ENCODE results near the gene CHTF18.
"Not testable (repeated sequence)": the region's sequence is repeated elsewhere in the genome, so short reads cannot be mapped to it uniquely, and the experiment has no call there.

CHTF18 gene

DNA sequence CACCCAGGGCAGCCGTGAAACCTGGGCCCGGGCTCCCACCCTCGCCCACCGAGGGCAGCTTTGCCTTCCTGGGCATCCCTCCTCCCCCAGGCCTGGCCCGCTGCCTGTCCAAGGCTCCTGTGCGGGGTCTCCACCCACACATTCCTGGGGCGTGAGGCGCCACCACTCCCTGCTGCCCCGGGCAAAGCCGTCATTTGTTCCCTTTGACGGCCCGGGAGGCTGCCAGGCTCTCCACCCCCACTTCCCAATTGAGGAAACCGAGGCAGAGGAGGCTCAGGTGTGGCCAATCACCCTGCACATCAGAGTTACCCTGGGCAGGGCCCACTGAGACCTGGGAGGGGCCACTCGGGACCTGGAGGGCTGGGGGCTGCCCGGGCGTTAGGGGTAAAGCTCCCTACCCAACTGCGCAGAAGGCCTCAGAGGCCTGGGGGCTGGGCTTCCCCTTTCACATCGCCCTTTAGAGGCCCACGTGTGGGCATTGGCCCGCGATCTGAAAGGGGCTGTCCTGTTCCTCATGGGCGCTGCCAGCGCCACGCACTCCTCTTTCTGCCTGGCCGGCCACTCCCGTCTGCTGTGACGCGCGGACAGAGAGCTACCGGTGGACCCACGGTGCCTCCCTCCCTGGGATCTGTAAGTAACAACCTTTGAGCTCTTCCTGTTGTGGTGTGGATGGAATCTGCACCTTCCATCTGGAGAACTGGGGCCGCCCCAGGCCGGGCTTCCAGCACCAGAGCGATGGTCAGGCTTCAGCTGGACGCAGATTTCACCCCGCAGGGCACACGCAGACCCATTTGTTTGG, 27.7 kb upstream of the CHTF18 start, which contains the start of gene MSLN:
TSS of gene MSLN (plus strand) at position 190 of the 799 bp plus-strand sequence. CDS start 1,947 bp downstream, outside the sequence.
- DNase-seq, result no peak

DNA sequence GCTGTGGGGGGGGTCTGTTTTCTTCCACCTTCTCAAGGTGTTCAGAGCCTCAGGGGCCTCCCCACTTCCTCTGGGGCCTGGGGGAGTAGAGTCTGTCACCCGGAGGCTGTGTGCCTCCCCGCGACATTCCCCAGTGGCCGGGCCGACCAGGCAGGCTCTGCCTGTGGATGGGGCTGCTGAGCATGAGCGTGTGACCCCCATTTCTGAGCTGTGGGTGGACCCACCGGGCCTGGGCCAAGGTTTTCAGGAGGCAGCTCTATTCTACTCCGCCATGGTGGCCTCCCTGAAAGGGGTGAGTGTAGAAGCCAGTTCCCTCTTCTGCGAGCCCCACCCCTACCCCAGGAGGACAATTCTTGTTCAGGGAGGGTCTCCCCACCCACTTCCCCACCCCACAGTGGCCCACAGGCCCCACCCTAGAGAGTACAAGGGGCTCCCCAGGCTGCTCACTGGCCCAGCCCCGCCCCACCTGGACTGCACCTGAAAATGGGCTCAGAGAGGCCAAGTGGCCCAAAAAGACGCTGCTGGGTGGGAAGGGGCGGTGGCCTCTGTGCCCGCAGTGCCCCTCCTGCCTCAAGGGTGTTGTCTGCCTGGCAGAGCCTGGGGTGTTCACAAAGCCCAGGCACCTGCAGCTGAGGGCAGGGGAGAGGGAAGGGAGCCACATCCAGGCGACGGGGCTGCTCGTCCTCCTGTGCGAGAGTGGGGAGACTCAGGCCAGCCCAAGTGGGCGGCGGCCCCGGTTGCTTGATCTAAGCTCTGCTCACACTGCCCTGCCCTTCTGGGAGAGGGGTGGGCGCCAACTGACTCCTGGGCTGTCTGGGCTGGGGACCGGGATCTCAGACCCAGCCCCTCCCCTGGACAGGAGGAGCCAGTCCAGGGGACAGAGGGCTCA, 26.6 kb upstream of the CHTF18 start:
- no peak for DNase-seq

DNA sequence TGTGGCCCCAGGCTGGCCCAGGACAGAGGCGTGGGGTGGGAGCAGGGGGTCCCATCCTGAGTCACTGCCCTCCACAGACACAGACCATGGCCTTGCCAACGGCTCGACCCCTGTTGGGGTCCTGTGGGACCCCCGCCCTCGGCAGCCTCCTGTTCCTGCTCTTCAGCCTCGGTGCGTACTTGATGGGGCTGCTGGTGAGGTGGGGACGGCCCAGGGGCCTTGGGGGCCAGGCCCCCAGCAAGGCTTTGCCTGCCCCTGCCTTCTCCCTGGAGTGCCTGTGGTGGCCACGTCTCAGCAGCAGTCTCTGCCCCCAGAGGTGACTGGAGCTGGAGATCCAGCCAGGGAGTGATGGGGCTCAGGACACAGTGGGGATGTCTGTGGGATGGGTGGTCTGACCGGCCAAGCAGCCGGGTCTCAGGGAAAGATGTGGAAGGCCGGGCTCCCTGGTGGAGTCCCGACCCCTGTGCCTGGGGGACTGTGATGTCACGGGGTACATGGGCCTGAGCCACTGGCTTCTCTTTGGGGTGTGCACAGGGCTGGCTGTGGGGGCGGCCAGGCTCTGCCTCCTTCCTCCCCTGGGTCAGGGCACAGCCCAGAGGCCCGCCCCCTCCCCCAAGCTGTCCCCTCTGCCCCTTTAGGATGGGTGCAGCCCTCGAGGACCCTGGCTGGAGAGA, 25.7 kb upstream of the CHTF18 start:
- no peak for DNase-seq

DNA sequence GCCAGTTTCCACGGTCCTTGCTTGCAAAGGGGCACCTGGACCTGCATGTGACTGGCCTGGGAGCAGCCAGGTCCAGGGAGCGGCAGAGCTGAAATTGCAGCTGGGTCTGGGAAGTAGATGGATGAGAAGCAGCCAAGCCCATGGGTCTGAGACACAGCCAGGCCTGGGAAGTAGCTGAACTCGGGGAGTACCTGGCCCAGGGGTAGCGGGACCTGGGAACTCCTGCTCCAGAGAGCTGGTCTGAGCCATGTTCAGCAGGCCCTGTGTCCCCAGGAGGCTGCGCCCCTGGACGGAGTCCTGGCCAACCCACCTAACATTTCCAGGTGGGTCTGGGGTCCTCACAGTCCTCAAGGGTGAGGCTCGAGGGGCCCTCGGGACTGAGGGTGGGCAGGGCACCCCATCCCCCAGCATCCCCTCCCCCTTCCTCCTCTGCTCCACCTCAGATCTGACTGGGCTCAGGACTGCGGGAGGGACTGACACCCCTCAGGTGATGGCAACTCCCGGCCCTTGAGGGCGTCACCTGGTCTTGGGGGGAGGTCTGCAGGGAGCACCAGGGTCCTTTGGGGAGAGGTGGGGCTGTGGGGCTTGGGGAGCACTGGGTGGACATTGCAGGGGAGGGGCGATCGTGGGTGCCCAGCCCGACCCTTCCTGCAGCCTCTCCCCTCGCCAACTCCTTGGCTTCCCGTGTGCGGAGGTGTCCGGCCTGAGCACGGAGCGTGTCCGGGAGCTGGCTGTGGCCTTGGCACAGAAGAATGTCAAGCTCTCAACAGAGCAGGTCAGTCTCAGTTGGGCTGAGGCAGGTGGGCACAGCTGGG, 24.8 kb upstream of the CHTF18 start:
- DNase-seq, result no peak

DNA sequence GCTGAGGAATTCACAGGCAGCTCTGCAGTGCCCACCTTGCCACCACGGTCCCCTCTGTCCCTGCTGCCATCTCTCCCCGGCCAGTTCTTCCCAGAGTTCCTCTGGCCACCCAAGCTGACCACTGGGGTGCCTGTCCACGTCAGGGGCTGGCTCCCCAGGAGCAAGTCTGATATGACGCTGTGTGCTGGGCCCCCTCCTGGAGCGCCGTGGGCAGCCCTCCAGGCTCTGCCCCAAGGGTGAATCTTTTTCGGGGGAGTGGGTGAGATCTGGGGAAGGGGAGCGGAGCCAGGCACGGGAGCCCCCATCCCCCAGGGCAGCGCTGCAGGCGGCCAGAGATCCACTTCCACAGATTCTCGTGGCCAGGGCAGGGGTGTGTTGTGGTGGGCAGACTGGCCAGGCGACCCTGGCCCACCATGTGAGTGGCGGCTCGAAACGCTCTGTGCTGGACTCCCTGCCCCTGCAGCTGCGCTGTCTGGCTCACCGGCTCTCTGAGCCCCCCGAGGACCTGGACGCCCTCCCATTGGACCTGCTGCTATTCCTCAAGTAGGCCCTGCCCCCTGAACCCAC, 24.2 kb upstream of the CHTF18 start:
- DNase-seq, result no peak

DNA sequence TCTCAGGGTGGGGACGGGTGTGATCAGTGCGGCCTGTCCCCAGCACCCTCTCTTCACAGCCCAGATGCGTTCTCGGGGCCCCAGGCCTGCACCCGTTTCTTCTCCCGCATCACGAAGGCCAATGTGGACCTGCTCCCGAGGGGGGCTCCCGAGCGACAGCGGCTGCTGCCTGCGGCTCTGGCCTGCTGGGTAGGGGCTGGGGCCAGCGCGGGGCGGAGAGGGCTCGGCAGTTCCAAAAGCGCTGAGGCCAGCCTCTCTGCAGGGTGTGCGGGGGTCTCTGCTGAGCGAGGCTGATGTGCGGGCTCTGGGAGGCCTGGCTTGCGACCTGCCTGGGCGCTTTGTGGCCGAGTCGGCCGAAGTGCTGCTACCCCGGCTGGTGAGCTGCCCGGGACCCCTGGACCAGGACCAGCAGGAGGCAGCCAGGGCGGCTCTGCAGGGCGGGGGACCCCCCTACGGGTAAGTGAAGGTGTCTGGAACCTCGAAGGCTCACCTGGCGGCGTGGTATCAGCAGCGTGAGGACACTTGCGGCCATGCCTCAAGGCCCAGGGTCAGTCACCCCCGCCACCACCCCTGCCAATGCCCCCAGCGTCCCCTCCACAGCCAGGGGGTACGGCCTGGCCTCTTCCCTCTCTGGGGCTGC, 23.5 kb upstream of the CHTF18 start:
- DNase-seq, result no peak

DNA sequence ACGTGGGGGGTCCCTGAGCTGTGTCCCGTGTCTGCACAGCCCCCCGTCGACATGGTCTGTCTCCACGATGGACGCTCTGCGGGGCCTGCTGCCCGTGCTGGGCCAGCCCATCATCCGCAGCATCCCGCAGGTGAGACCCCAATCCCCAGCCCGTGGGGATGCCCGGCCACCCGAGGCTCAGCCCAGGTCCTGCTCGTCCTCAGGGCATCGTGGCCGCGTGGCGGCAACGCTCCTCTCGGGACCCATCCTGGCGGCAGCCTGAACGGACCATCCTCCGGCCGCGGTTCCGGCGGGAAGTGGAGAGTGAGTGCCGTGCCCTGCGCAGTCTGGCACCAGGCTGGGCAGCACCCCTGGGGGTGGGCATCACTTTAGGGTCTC, 22.9 kb upstream of the CHTF18 start:
- DNase-seq, result no peak

DNA sequence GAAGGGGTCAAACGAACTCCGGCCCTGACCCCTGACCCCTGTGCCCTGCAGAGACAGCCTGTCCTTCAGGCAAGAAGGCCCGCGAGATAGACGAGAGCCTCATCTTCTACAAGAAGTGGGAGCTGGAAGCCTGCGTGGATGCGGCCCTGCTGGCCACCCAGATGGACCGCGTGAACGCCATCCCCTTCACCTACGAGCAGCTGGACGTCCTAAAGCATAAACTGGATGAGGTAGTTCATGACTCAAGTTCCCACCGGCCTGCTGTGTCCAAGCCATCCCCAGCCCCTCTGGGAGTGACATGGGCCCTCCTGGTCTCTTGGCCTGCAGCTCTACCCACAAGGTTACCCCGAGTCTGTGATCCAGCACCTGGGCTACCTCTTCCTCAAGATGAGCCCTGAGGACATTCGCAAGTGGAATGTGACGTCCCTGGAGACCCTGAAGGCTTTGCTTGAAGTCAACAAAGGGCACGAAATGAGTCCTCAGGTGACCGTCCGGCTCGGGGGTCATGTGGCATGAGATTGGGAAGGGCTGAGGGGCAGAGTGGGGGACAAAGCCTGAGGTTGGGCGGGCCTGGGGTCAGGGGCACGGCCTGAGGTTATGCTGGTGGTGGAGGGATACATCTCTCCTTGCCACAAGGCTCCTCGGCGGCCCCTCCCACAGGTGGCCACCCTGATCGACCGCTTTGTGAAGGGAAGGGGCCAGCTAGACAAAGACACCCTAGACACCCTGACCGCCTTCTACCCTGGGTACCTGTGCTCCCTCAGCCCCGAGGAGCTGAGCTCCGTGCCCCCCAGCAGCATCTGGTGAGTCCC, 22.2 kb upstream of the CHTF18 start:
- no peak for DNase-seq

DNA sequence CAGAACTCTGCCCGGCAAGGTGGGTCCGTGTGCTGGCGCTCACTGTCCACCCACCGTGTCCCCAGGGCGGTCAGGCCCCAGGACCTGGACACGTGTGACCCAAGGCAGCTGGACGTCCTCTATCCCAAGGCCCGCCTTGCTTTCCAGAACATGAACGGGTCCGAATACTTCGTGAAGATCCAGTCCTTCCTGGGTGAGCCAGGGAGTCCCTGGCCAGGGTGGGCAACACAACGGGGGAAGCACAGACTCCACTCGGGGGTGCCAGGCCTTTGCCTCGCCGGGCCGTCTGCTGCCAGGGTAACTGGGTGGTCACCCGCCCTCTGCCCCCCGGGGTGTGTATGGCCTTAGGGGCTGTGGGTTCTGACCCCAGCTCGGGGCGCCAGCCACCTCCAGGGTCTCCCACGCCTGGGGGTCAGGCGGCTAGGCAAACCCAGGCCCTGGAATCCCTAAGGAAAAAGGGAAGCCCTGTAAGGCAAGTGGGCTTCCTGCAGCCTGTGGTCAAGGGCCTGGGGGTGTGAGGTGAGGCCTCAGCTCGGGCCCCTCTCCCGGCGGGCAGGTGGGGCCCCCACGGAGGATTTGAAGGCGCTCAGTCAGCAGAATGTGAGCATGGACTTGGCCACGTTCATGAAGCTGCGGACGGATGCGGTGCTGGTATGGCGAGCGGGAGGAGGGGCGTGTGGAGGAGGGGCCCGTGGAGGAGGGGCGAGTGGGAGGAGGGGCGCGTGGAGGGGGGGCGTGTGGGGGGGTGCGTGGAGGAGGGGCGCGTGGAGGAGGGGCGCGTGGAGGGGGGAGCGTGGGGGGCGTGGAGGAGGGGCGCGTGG, 21.4 kb upstream of the CHTF18 start:
- no peak for DNase-seq

DNA sequence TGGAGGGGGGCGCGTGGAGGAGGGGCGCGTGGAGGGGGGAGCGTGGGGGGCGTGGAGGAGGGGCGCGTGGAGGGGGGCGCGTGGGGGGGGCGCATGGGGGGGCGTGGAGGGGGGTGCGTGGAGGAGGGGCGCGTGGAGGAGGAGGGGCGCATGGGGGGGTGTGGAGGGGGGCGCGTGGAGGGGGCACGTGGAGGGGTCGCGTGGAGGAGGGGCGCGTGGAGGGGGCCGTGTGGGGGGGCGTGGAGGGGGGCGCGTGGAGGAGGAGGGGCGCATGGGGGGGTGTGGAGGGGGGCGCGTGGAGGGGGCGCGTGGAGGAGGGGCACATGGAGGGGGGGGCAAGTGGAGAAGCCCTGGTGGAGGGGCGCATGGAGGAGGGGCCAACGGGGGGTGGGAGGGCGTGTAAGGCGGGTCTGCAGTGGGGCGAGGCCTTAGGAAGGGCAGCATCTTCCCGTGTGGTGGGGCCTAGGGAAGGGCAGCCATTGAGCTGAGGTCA, 20.6 kb upstream of the CHTF18 start:
- no peak for DNase-seq

DNA sequence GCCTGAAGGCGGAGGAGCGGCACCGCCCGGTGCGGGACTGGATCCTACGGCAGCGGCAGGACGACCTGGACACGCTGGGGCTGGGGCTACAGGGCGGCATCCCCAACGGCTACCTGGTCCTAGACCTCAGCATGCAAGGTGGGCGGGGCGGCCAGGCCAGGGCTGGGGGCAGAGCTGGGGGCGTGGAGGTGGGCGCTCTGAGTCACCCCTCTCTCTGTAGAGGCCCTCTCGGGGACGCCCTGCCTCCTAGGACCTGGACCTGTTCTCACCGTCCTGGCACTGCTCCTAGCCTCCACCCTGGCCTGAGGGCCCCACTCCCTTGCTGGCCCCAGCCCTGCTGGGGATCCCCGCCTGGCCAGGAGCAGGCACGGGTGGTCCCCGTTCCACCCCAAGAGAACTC, 20.0 kb upstream of the CHTF18 start:
- no peak for DNase-seq

DNA sequence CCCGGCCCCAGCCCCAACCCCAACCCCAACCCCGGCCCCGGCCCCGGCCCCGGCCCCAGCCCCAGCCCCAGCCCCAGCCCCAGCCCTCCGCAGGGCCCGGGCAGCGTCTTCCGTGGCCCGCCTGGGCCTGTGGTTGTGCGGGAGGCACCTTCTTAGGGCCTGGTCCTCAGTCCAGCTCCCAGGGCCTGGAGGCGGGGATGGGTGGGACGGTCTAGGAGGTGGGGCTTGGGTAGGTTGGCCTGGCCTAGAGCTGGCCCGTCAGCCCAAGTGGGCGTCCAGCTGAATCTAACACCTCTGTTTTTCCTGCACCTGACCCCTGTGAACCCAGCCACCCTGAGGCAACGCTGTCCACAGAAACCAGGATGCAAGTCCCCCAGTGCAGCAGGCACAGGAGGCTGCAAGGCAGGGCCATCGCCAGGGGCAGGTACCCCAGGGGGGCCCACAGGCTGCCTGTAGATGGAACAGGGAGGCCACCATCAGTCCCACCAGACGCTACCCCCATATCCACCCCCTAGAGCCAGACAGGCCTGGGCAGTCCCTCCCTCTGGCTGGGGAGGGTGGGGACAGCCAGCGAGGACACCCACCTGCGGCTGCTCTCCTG, 19.1 kb upstream of the CHTF18 start:
- DNase-seq, result no peak

DNA sequence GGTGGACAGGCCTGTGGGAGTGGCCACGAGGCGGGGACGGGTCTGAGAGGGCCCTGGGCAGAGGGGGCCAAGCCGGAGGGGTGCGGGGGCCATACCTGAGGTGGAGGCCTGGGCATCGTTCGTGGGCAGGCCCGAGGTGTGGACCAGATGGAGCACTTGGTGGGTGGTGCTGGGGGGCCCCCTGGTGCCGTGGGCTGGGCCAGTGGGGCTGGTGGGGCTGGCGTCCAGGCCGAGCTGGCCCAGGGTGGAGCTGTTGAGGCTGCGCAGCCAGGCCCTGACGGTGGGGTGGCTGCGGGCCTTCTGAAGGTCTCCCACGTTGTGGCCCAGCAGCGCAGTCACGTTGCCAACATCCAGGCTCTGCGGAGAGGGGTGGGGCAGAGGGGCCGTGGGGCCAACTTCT, 18.5 kb upstream of the CHTF18 start:
- no peak for DNase-seq

DNA sequence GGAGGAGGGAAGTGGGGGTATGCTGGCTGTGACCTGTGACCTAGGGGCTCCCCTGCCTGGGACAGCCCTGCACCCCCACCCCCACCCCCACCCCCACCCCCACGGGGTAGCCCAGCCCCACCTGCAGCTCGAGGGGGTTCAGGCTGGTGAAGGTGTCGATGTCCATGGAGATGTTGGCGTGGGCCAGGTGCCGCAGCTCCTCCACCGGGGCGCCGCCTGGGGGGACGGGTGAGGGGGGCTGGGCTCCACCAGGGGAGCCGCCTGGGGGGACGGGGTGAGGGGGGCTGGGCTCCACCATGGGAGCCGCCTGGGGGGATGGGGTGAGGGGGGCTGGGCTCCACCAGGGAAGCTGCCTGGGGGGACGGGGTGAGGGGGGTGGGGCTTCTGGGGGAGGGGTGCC, 18.0 kb upstream of the CHTF18 start:
- DNase-seq, result no peak

DNA sequence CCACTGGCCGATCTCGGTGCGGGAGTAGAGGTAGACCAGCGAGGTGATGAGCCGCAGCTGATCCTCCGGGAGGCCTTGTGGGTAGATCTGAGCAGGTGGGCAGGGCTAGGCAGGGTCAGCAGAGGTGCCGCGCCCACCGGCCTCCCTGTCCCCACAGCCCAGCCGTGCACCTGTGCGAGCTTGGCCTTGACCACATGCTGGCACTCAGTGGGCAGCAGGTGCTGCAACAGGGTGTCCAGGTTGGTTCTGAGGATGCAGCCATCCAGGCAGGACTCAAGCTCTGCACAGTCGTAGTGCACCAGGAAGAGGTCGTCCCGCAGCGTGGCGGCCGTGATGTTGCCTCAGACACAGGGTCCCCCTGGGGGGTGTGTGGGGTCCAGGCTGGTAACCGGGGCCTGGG, 15.5 kb upstream of the CHTF18 start:
- no peak for DNase-seq

DNA sequence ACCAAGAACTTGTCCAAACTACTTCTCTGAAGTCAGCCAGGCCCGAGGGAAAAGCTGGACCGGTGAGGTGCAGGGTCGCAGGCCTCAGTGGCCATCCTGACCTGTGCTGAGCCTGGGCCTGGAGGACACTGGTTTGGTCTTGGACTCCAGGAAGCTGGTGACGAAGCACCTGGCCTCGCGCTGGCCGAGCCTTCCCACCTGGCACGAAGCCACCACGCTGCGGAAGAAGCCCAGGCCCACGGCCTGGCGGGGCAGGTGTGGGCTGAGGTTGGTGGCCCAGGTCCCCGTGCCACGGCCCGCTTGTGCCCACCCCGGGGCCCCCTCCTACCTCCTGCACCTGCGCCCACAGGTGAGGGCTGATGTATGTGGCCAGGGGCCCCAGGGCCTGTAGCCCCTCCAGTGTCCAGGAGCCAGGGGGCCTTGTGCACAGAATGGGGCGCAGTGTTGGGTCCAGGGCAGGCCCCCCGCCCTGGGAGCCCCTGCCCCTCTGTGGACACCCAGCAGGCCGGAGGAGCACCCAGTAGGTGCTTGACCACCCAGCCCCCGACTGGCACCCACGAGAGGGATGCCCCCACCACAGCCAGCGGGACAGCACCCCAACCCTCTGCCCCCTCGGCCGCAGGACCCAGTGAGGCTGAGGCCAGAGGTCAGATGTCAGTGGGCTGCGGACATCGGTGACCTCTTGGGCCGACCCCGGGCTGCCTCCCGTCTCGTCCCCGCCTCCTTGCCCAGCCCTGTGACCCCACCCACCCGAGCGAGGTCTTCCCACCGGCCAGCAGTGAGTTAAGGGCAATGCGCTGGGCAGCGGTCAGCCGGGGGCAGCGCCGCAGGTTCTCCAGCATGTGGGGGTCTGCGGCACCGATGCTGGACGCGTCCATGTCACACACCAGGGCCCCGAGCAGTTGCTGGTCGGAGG, 14.1 kb upstream of the CHTF18 start:
- DNase-seq, result no peak

DNA sequence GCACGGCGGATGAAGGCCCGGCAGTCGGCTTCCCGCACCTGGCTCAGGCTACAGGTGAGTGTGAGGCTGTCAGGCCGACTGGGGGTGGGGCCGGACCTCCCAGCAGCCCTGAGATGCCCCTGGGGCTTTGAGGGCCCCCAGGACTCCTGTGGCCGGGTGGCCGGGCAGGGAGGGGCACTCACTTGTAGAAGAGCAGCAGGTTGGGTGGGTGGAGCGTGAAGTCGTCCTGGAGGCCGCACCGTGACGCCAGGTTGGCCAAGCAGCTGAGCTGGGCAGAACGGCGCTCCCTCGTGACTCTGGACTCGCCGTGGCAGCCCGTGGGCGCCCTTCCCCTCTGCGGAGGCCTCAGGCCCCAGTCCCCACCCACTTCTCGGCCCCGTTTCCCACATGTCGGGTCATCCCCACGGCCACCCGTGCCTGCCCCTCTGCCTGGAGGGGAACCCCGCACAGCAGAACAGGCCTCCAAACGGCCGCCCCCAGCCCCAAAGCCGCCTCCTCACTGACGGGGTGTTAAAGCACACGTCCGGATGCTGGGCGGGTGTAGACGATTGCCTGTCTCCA, 13.1 kb upstream of the CHTF18 start:
- DNase-seq, result no peak

DNA sequence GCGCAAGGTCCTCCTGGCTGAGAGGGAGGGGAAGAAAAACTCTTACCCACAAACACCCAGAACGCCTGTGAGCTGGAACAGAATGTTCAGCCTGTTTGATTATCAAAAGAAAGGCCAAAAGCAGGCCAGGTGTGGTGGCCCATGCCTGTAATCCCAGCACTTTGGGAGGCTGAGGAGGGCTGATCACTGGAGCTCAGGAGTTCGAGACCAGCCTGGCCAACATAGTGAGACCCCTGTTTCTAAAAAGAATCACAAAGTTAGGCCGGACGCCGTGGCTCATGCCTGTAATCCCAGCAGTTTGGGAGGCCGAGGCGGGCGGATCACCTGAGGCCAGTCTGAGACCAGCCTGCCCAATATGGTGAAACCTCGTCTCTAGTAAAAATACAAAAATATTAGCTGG, 12.1 kb upstream of the CHTF18 start:
- not testable (repeated sequence) for DNase-seq
